BE2C (cell line): Measurements from ENCODE around the gene ANKEF1.

Source experiments
- DNase-seq: peaks from one replicate; pipeline ENCODE4 v3.0.0-alpha.2; 2020
- H3K27me3 ChIP-seq: fragments of 250-450 bp; sonication (Bioruptor Pico); 2 replicates; pipeline ENCODE4 v1.5.1; 2020; ENCODE audit warnings: mild to moderate bottlenecking
- H3K36me3 ChIP-seq: fragments of 250-450 bp; sonication (Bioruptor Pico); 2 replicates; pipeline ENCODE4 v1.5.1; 2020; ENCODE audit warnings: mild to moderate bottlenecking
- H3K4me1 ChIP-seq: fragments of 250-450 bp; sonication (Bioruptor Pico); 2 replicates; pipeline ENCODE4 v1.5.1; 2020
- H3K4me3 ChIP-seq: 2 replicates; pipeline ENCODE4 v1.5.1; 2011; ENCODE audit warnings: low read depth, low read length
- H3K9me3 ChIP-seq: fragments of 250-450 bp; sonication (Bioruptor Pico); 2 replicates; pipeline ENCODE4 v1.5.1; 2020
- TF ChIP-seq, protein P1 (sequence below): IDR thresholded peaks from 2 replicates; pipeline ENCODE4 v1.5.1; 2012; ENCODE audit warnings: mild to moderate bottlenecking, low read depth, low read length

The ANKEF1 gene

GRCh38 chr20:10076126-10077080 is 41.6 kb downstream of the ANKEF1 start:
- H3K4me3 ChIP-seq, result no peak overlapping the region
- no peak for DNase-seq
- no peaks in the 10 kb centered on the region for H3K9me3 ChIP-seq
- no peaks in the 10 kb centered on the region for H3K36me3 ChIP-seq
- TF ChIP-seq, protein P1, sequence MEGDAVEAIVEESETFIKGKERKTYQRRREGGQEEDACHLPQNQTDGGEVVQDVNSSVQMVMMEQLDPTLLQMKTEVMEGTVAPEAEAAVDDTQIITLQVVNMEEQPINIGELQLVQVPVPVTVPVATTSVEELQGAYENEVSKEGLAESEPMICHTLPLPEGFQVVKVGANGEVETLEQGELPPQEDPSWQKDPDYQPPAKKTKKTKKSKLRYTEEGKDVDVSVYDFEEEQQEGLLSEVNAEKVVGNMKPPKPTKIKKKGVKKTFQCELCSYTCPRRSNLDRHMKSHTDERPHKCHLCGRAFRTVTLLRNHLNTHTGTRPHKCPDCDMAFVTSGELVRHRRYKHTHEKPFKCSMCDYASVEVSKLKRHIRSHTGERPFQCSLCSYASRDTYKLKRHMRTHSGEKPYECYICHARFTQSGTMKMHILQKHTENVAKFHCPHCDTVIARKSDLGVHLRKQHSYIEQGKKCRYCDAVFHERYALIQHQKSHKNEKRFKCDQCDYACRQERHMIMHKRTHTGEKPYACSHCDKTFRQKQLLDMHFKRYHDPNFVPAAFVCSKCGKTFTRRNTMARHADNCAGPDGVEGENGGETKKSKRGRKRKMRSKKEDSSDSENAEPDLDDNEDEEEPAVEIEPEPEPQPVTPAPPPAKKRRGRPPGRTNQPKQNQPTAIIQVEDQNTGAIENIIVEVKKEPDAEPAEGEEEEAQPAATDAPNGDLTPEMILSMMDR, result no peak
- H3K27me3 ChIP-seq, result no peaks in the 10 kb centered on the region
- peaks cover 7% of the 10 kb centered on the region for H3K4me1 ChIP-seq

- H3K4me1 ChIP-seq, result peaks cover 7% of the 10 kb centered on the region
- H3K9me3 ChIP-seq, result no peaks in the 10 kb centered on the region
- TF ChIP-seq, protein P1, result peak; percentile 49
- H3K4me3 ChIP-seq, result no peak overlapping the region
- H3K27me3 ChIP-seq, result no peaks in the 10 kb centered on the region
- H3K36me3 ChIP-seq, result no peaks in the 10 kb centered on the region
- no peak for DNase-seq
Observed at GRCh38 chr20:10077081-10077471, 42.3 kb downstream of the ANKEF1 start.

DNA sequence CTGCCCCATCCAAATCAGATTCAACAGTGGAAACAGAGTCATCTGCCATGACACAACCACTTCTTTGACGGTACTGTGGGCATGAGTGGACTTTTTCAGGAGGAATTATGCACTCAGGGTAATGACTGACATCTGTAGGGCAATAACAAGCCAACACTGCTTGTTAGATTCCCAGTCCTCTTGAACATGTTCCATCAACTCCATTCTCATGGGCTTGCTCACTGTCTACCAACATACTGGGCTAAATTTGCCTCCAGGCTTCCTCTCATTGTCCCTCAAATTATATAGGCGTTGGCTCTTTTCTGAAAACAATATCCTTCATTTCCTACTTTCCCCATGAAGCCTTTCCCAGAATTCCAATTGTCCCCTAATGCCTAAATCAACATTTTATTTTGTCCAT is 43.1 kb downstream of the ANKEF1 start:
- peaks cover 7% of the 10 kb centered on the region for H3K4me1 ChIP-seq
- H3K9me3 ChIP-seq, result no peaks in the 10 kb centered on the region
- TF ChIP-seq, protein P1, result no peak
- no peaks in the 10 kb centered on the region for H3K27me3 ChIP-seq
- no peaks in the 10 kb centered on the region for H3K36me3 ChIP-seq
- no peak for DNase-seq
- no peak overlapping the region for H3K4me3 ChIP-seq

DNA sequence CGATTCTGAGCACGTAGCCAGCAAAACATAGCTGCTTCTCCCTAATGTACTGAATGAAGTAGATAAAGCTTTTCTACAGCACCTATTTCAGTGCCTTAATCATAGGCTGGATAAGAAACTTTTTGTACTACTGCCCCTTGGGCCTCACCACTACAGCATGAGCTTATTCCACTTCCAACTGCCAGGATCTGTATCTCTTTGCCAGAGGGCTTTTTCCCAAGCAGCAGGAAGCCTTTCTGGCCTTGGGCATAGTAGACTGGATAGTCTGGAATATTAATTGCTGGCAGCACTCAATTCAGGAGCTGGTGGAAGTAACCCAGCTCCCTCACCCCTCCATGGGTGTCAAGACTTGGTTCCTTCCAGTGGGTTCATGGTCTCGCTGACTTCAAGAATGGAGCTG is 43.6 kb downstream of the ANKEF1 start:
- no peaks in the 10 kb centered on the region for H3K9me3 ChIP-seq
- no peaks in the 10 kb centered on the region for H3K36me3 ChIP-seq
- no peak overlapping the region for H3K4me3 ChIP-seq
- H3K4me1 ChIP-seq, result peaks cover 7% of the 10 kb centered on the region
- TF ChIP-seq, protein P1, result no peak
- H3K27me3 ChIP-seq, result no peaks in the 10 kb centered on the region
- DNase-seq, result no peak

DNA sequence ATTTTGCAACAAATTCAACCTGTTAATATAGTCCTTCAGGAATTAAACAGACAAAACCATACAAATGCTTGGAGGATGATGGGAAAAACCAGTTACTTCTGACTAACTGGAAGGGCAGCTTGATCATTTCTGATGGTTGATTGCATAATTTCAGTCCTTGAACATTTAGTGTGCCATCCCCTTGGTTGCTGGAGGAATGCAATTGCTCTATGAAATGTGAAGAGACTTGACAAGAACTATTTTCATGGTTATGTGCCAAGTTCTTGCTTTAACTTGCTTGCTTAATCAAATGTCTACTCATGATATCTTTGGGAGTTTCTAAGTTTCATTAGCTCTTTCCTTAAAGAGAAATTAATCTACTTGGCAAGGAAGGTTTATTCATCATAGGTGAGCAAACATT is 45.2 kb downstream of the ANKEF1 start:
- 0 out of 2 replicates have a peak, but pooled peaks cover 3% of the 10 kb centered on the region for H3K4me1 ChIP-seq
- H3K4me3 ChIP-seq, result no peak overlapping the region
- DNase-seq, result no peak
- H3K9me3 ChIP-seq, result no peaks in the 10 kb centered on the region
- H3K27me3 ChIP-seq, result no peaks in the 10 kb centered on the region
- no peaks in the 10 kb centered on the region for H3K36me3 ChIP-seq
- TF ChIP-seq, protein P1, result no peak

GRCh38 chr20:10080574-10080973 is 45.8 kb downstream of the ANKEF1 start:
- 0 out of 2 replicates have a peak, but pooled peaks cover 1% of the 10 kb centered on the region for H3K4me1 ChIP-seq
- TF ChIP-seq, protein P1, result no peak
- no peaks in the 10 kb centered on the region for H3K9me3 ChIP-seq
- no peaks in the 10 kb centered on the region for H3K36me3 ChIP-seq
- H3K4me3 ChIP-seq, result no peak overlapping the region
- DNase-seq, result no peak
- H3K27me3 ChIP-seq, result no peaks in the 10 kb centered on the region
